Astrocyte of the hippocampus (primary cell): ENCODE data around the gene PIPOX.

Experiments used
- DNase-seq: peaks from one replicate; pipeline ENCODE4 v3.0.0; 2011; ENCODE audit warnings: low read depth, low spot score

PIPOX gene

DNA sequence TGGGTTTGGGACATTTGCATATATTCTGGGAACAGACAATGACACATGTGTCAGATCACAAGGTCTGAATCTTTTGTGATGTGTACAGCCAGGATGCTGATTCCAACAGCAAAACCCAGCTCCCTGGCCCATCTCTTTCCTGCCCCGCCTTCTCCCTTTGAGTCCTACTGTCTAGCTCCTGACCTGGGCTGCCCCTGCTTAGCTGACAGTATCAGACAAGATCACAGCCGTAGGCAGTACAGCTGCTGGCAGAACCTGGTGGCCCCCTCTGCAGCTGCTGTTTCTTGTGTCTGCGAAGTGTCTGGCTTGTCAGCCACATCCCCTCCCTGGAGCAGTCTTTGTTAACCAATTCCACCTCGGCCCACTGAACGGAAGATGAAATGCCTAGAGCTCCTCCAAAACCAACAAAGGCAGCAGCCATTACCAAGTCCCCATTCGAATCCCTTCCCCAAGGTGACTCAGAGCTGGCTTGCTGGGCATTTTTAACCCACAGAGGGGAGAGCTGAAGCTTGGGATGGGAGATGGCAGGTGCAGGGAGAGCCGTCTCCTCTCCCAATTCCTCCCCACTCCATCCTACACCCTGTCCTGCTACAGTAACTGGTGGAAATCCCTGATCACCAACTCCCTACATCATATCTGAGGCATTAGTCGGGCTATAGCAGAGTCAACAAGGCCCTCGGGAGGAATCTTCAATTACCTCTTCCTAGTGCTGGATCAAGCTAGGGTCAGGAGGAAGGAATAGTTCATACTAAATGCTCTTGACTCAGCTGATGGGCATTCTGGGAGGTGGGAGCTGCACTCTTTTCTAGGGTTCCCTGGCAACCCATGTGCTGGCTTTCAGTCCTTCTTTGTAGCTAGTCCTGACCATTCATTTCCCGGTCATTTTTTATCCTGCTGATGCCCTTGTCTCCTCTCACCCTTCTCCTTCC lies 5.8 kb downstream of the PIPOX start:
- peak; percentile 66 for DNase-seq

DNA sequence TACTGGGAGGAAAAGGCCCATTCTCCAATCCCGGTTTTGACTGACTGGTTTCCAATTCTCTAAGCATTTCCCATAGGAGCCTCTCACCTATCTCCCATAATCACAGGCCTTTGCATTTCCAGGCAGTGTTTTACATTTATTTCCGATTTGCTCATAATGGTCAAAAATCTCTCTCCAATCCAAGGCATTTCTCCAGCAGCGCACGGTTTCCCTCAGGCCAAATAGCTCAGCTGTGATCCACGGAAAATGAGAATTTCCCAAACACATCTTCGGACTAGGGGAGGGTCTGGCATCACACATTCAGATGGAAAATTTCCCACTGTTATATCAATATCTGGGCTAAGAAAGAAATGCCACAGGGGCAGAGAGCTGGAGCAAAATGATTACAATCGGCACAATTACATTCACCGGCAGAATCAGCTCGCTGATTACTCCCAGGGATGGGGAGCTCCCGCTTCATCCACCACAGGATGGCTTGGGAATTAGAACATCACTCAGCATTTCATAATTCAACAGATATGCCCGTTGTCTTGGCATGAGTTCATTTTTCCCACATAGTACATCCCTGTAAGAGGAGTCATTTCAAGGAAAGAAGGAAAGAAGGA lies 6.7 kb downstream of the PIPOX start:
- no peak for DNase-seq

DNA sequence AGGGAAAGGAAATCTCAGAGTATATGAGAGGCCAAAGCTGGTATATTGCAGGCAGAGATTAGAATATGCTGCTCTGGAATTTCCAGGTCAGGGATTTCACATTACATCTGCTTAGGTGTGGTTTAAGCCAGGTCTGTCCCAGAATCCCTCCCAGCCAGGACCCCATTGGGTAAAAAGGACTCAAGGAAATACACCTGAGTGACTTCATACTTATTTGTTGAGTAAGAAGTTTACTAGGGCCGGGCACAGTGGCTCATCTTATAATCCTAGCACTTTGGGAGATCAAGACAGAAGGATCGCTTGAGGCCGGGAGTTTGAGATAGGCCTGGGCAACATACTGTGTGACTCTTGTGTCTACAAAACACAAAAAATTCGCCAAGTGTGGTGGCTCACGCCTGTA lies 7.2 kb downstream of the PIPOX start:
- no peak for DNase-seq

DNA sequence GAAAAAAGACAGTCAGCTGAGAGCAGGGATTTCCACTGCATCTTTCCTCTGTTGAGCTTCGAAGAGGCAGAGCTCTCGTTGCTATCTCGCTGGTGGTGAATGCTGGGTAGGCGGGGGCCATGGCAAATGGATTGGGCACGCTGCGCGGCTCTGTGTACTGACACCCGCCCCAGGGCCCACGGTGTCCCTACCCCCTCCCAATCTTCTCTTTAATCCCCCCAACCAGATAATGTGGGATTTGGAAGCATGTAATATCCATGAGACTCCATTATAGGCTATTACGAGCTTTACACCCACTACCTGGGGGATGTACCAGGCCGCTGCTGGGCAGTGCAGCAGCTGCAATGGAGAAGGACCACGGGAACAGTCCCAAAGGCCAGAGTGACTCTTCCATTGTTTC lies 8.3 kb downstream of the PIPOX start:
- no peak for DNase-seq

DNA sequence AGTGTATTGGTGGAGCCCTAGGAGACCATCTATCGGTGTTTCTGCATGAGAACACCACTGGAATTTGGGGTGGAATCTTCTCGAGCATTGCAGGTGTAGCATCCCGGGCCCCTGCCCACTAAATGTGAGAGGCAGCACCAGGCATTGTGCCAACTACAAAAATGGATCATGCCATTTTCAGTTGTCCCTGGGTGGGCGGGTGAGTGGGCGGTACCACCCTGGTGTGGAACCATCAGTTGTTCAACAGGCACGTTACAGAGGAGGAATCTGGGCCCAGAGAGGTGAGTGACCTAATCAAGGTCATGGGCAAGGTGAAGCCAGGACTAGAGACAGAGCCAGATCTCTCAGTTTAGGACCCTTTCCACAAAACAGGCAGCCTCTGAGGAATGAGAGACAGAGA lies 8.8 kb downstream of the PIPOX start:
- DNase-seq: no peak

DNA sequence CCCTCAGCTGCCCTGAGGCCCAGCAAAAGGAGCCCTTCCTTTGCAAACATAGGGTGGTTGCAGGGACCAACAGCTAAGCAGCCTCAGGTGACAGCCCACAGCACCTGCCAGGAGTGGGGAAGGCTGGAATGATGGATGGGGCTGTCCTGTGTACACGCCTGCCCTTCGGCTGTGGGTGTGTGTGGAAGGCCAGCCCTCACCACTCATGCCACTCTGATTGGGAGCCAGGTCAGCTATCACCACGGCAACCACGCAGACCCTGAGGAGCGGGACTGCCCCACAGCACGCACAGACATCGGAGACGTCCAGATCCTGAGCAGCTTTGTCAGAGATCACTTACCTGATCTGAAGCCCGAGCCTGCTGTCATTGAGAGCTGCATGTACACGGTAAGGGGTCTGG lies 11.9 kb downstream of the PIPOX start:
- DNase-seq: no peak

DNA sequence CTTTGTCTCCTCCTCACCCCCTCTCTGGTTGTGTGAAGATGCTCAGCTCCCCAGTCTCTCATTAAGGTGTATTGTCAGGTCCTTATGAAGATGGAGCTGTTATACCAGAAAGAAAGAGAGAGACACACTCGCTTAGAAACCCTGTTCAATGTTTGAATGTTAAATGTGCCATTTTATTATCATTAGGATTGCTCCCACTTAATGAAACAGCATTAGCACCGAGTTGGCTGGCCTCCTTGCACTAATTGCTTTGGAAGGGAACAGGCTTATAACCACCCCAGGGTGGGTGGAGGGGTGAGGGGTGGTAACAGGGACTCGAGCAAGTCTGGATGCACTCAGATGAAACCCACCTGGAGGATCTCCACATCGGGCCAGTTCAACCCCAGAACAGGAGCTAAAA lies 14.4 kb downstream of the PIPOX start:
- DNase-seq: no peak

DNA sequence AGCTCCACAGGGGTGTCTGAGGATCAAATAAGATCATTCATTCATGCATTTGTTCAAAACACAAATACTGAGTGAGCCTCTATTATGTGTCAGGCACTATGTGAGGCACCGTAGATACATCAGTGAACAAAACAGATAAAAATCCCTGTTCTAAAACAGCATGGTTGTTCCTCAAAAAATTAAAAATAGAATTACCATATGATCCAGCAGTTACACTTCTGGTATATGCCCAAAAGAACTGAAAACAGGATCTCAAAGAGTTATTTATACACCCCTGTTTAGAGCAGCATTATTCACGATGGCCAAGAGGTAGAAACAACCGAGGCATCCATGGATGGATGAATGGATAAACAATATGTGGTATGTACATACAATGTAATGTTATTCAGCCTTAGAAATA lies 15.4 kb downstream of the PIPOX start:
- DNase-seq: no peak

DNA sequence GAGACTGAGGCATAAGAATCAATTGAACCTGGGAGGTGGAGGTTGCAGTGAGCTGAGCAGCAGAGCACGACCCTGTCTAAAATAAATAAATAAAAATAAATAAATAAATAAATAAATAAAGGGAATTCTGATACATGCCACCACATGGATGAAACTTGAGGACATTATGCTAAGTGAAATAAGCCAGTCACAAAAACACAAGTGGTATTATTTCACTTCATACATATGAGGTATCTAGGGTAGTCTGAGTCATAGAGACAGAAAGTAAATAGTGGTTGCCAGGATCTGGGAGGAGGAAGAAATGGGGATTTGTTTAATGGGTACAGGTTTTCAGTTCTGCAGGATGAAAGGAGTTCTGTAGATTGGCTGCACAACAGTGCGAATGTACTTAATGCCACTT lies 16.3 kb downstream of the PIPOX start:
- peak; percentile 74 for DNase-seq

DNA sequence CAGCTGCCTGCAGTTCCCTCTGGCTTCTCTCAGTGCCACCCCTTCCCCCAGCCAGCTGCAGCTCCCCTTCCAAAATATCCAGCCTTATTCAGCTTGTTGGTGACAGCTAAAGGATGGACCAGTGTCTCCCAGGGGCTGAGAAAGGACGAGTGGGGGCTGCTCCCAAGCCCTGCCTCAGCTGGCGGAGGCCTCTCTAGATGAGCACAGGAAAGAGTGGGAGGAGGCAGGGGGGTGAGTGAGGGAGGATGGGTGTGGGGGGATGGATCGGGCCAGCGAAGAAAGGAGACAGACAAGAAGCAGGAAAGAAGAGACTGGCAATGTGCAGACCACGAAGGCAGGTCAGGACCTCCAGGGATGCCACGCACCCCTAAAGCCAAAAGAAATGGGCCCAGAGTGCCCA lies 17.5 kb downstream of the PIPOX start:
- no peak for DNase-seq

DNA sequence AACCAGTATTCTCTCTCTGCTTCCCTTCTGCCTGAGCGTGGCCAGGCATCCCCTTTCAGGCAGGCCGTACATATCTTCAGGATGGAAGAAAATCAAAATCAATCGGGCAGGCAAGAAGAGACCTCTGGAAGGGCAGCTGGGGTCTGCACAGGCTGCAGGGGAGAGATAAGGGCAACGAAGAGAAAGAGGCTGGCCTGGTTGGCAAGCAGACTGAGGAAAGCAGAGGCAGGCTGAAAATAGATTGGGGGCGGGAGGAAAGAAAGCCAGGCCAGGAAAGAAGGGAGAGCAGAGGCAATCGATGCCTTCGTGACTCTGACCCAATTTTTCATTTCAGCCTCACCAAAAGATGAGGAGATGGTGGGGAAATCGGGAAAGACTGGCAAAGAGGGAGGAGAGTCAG lies 18.1 kb downstream of the PIPOX start:
- DNase-seq: no peak

DNA sequence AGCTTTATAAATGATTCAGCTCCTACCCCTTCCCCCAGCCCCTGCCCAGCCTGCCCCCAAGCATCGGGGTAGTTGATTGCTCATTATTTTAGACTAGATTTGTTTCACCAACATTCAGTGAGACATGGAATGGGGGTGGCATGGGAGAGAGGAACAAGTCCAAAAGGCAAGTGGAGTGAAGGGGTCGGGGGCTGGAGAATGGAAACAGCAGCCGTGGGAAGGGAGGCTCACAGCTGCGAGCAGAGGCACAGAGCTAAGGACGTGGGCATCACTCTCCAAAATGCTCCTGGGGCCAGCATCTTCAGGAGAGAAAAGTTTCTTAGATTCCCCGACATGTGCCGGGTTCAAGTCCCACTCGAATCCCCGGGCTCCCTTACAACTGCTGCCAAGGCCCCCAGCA lies 19.3 kb downstream of the PIPOX start:
- DNase-seq: no peak

DNA sequence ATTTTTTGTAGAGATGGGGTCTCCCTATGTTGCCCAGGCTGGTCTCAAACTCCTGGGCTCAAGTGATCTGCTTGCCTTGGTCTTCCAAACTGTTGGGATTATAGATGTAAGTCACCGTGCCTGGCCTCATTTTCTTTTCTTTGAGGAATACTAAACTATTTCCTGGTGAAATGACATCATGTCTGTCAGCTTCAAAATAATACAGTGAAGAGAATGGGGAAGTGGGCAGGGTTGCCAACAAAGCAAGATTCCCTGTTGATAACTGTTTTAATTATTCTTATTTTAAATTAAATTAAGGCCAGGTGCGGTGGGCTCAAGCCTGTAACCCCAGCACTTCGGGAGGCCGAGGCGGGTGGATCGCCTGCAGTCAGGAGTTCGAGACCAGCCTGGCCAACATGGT lies 21.1 kb downstream of the PIPOX start:
- DNase-seq: no peak

DNA sequence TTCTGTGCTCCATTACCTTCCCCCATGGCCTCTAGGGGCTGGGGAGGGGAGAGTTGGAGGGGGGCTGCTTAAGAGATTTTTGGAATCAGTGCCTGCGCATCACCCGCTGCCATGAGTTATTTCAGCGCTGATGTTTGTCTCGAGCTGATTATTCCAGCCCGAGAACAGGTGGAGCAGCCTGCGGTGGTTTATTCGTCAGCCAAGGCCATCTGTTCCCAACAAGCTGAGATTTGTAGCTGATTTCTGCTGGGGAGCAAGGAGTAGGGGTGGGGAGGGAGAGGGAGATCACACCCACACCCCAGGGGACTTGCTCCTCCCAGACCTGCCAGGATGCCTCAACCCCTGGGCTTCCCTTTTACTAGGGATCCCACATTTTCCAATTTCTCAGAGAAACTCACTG lies 23.1 kb downstream of the PIPOX start:
- DNase-seq: no peak

DNA sequence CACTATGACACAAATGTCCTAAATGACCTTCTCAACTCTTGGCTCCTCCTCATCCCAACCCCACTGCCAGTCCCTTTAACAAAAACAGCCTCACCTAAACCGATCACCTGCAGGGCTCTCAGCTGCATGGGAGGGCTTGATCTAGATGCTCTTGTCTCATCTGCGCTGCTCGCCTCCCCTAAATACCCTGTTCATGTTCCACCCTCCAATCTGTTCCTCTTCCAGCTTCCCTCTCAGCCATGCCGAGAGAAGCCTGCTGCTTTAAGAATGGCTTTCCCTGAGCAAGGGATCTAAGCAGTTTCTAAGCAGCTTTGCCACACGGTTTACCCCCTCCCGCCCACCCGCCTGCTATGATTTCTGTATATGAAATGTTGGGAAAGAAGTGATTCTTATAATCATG lies 23.7 kb downstream of the PIPOX start:
- DNase-seq: no peak

DNA sequence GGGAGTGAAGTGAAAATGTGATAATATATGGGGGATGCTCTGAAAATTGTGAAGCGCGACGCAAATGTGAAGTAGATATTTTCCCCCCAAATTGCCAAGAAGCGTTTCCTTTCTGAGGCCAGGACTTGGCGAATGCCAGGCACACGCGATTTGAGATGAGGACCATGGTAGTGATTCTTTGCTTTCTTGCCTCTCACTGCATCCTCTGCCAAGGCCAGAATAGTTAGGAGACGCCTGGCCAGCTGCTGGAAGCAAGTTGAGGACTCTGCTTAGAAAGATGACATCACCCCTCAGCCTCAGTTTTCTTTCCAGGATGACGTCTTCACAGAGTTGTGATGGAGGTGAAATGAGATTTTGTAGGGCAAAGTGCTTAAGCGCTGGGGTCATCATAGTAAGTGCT lies 25.9 kb downstream of the PIPOX start:
- no peak for DNase-seq

DNA sequence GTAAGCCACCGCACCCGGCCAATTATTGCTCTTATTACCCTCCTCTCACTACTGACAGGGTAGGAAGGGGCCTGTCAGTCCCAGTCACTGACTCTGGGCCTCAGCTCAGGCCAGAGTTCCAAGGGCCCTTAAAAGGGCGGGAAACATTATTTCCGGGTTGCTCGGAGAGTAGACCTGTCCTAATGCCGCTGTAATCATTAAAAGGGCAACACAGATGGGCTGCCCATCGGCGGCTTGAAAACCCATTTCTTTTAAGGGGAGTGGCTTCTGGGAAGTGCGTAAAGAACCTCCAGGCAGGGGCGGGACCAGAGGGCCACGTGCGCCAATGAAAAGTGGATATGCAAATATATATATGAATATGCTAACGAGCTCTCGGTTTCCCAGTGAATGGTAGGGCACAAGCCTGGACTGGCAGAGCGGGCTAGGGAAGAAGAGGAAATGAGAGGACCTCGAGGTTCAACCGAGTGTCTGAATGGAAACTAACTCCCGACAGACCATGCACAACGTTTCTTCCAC lies 26.6 kb downstream of the PIPOX start:
- DNase-seq: no peak

DNA sequence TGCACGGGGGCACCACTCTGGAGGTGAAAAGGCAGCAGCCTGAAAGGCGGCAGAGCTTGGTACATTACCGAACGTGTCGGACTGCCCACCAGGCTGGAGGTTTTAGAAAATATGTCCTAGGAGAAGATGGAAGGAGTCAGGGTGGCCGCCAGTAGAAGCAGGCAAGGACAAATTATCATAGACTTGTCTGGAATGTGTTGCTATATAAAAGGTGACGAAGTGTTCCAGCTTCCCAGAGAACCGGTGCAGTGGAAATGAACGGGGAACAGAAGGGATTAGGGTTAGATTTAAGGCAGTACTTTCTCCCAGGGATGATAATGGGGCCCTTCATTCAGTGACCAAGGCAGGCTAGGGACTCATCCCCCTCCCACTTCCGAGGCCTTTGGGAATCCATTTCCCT lies 27.4 kb downstream of the PIPOX start:
- no peak for DNase-seq

DNA sequence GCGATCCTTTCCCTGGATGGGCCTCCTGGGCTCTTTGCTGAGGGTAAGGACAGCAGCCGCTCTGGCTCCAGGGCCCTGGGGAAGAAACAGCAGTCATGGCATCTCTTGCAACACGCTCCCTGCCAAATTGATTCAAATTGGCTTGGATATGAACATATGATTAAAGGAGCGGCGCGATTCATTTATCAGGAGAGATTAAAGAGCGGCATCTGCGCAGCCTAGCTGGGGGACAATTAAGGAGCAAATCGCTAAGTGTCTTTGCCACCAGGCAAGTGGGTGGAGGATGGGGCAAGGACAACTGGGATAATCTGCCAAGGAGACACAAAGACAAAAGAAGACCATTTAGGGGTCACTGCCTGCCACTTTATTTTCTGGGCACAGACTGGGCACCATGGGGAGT lies 27.8 kb downstream of the PIPOX start:
- no peak for DNase-seq

DNA sequence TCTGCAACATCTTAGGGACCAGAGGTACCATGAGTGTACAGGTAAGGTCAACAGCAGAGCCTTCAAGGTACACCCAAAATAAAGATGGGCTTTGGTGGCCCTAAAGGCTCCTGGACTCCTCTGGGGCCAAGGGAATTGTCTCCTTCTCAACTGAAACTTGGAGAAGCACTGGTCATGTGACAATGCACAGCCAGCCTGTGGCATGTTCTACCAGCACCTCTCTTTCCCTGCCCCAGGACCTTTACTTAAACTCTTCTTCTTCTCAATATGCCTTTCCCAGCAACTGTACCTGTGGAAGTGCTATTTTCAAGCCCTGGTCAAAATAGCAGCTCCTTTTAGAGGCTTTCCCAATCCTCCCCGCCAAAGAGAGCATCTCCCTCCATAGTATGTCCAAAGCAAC lies 28.4 kb downstream of the PIPOX start:
- no peak for DNase-seq

DNA sequence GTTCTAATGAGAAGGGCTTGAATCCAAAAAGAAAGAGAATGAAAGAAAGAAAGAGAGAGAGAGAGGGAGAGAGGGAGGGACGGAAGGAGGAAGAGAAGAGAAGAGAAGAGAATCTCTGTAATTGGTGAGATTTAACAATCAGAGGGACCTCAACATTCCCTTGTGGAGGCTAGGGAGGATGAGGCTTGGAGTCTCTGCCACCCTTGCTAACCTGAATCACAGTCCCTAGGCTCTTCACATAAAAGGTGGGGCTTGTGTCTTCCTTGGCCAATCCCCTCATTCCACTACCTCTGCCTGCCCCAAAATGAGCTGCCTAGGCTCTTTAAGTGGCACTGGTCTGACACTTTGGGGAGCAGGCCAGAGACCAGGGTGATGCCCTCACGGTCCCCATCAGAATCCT lies 30.1 kb downstream of the PIPOX start:
- no peak for DNase-seq

DNA sequence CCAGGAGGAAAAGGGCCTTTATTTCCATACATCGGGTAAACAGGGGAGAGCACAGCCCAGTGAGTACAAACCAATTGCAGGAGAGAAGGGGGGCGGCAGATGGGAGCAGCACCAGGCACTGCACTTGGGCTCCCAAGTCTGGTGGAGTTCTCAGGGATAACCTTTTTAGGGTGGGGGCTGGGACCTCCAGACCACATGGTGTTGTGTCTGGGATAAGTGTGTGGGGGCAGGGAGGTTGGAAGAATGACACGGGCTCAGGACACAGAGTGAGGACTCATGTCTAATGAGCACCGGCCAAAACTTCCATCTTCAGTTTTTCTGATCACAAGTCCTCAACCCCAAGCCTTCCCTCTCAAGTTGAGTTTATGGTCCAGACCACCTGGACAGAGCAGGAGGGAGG lies 30.6 kb downstream of the PIPOX start:
- no peak for DNase-seq

DNA sequence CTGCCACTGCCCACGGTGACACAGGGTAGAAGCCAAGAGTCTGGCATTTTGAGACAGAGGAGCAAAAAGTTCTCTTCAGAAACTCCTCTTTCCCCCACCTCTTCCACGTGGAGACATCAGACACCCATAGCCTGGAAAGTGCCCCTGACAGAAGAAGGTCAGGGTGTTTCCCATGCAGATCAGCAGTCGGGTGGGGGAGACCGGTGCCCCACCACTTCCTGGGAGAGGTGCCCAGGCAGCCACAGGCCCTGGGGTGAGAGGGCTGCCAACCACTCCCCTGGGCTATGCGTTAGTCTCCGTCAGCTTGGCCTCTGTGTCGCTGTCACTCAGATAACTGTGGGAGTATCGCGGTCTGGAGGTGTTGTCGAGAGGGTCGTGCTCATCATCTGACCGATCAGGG lies 31.5 kb downstream of the PIPOX start:
- no peak for DNase-seq
